ENCODE measurements around the gene COL12A1.

DNA sequence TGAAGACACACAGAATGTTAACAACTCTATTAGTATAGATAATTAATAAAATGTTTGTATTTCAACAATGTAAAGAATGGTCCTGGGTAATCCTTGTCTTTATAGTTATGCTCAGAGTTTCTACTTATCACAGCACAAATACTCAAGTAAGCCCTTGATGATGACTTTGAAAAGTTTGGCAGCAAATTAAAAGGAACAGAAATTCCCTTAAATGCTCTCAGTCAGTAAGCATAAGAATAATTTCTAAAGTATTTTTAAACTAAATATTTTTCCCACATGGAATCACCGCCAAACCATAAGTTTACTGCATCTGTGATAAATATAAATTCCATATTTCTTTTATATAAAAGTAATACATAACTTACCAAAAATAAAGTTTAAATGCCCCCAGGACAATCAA is 96.1 kb downstream of the COL12A1 start:
- TF ChIP-seq POLR2A (IDR thresholded peaks at IDR 0.05) (no peak), POLR2AphosphoS5 (IDR thresholded peaks at IDR 0.05) (no peak)

All from transverse colon (tissue), 3 donors.